Effector memory CD4-positive, alpha-beta T cell (primary cell): Measurements from ENCODE around the gene CCL20.

ENCODE experiments used
- DNase-seq, 3 donors: peaks; one replicate each; pipeline ENCODE4 v3.0.0-alpha.2; 2020
- H3K27ac ChIP-seq: 2 replicates; pipeline ENCODE4 v1.7.0; 2013; ENCODE audit warnings: mild to moderate bottlenecking, low read length, moderate library complexity; ENCODE audit not compliant: insufficient read depth, poor library complexity, severe bottlenecking
- H3K27me3 ChIP-seq: replicated peaks from 2 replicates; pipeline ENCODE4 v1.7.0; 2013; ENCODE audit warnings: mild to moderate bottlenecking, low read length; ENCODE audit not compliant: insufficient read depth, control insufficient read depth, poor library complexity, severe bottlenecking
- H3K36me3 ChIP-seq: 2 replicates; pipeline ENCODE4 v1.7.0; 2013; ENCODE audit warnings: mild to moderate bottlenecking, low read length, moderate library complexity; ENCODE audit not compliant: control insufficient read depth, insufficient read depth
- H3K4me1 ChIP-seq: 2 replicates; pipeline ENCODE4 v1.7.0; 2013; ENCODE audit warnings: low read length, mild to moderate bottlenecking; ENCODE audit not compliant: control insufficient read depth, insufficient read depth, poor library complexity, severe bottlenecking
- H3K4me3 ChIP-seq: 2 replicates; pipeline ENCODE4 v1.7.0; 2013; ENCODE audit warnings: low read length, low read depth, mild to moderate bottlenecking; ENCODE audit not compliant: insufficient read depth, poor library complexity, severe bottlenecking
- H3K9me3 ChIP-seq: 2 replicates; pipeline ENCODE4 v1.7.0; 2013; ENCODE audit warnings: mild to moderate bottlenecking, low read length, moderate library complexity; ENCODE audit not compliant: control insufficient read depth
- total RNA-seq, 3 donors: gene quantifications; one replicate each; lab custom pipeline; 2026; lab: John Stamatoyannopoulos, UW

The CCL20 gene
- total RNA-seq, result 7.4 to 195 (median 20.9) reads per million in 3 donors

DNA sequence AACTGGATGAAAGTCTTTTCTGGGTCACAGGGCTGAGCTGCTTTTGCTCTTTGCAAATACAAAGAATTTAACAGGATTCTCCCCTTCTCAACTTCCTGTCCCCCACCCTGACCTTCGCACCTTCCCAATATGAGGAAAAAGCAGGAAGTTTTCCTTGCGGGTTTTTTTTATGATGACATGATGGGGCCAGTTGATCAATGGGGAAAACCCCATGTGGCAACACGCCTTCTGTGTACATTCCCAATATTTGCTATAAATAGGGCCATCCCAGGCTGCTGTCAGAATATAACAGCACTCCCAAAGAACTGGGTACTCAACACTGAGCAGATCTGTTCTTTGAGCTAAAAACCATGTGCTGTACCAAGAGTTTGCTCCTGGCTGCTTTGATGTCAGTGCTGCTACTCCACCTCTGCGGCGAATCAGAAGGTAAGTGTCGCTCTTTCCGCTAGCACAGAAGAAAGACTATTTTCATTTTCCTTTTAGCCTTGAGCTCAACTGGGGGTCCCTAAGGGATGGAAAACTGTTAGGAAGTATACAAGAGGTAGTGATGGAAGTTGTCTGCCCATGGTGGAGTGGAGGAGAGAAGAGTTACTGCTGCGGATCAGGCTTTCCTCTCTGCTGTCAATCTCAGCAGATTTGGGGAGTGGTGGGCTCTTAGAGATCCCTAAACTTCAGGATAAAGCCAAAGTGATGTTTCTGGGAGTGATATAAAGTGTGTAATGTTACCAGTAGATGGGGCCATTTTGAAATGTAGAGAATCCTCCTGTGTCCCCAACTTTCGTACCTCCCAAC lies at the start of gene CCL20:
TSS of gene CCL20 (plus strand) at position 281 of the 792 bp plus-strand sequence. CDS start at position 351, 70 bp downstream.
- Histone ChIP-seq H3K27ac (peak within 1 kb of the TSS; percentile 50), H3K9me3 (no peaks in the 10 kb centered on the region), H3K4me1 (no peaks in the 10 kb centered on the region), H3K4me3 (peak within 1 kb of the TSS; percentile 20), H3K27me3 (no peaks in the 10 kb centered on the region), H3K36me3 (no peaks in the 10 kb centered on the region)
- peak in 2 of 3 donors; percentile 8 to 16 for DNase-seq

- no peak overlapping the region for H3K27ac ChIP-seq
- H3K36me3 ChIP-seq, result no peaks in the 10 kb centered on the region
- no peak for DNase-seq
- no peak overlapping the region for H3K4me3 ChIP-seq
- H3K9me3 ChIP-seq, result no peaks in the 10 kb centered on the region
- H3K4me1 ChIP-seq, result no peaks in the 10 kb centered on the region
- H3K27me3 ChIP-seq, result no peaks in the 10 kb centered on the region
These were observed 47.8 kb upstream of the CCL20 start for GRCh38 chr2:227765788-227766372.

DNA sequence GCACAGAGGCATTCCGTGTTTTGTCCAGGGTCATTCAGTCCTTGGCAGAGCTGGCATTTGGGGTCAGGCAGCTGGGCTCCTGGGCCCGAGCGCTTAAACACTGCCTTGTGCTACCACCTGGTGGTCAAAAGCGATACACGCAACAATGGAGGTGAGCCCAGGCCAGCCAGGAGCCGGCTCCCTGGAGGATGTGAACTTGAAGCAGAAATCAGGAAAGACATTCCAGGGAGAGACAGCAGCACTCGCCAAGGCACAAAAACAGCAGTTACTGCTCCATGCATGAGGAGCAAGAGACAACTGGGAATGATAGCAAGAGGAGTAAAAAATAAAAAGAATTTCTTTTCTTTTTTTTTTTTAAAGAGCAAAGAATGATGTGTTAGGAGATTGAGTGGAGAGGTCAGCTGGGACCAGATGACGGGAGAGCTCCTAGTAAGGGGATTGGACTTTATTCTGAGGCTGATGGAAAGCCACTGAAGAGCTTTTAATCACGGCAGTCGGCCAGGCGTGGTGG lies 47.2 kb upstream of the CCL20 start:
- H3K4me3 ChIP-seq, result no peak overlapping the region
- no peaks in the 10 kb centered on the region for H3K36me3 ChIP-seq
- no peak overlapping the region for H3K27ac ChIP-seq
- DNase-seq, result peak; percentile 14 to 34 (median 23)
- no peaks in the 10 kb centered on the region for H3K27me3 ChIP-seq
- H3K9me3 ChIP-seq, result no peaks in the 10 kb centered on the region
- H3K4me1 ChIP-seq, result no peaks in the 10 kb centered on the region

- DNase-seq, result no peak
- Histone ChIP-seq H3K36me3 (no peaks in the 10 kb centered on the region), H3K4me1 (no peaks in the 10 kb centered on the region), H3K27ac (no peak overlapping the region), H3K27me3 (no peaks in the 10 kb centered on the region), H3K4me3 (no peak overlapping the region), H3K9me3 (no peaks in the 10 kb centered on the region)
These were observed 45.8 kb upstream of the CCL20 start for GRCh38 chr2:227767830-227768229.

DNA sequence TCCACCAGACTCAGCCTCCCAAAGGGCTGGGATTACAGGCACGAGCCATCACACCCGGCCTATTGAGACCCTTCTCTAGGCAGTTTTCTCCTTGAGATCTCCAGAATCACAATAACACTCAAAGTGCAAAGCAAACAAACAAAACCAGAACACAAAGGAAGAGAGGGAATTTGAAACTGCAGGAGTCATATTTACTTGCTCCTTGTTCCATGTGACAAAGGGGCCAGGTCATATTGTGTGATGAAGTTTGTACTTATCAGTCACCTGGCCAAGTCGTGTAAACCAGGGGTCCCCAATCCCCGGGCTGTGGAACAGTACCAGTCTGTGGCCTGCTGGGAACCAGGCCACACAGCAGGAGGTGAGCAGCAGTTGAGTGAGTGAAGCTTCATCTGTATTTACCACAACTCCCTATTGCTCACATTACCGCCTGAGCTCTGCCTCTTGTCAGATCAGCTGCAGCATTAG lies 41.4 kb upstream of the CCL20 start:
- no peaks in the 10 kb centered on the region for H3K4me1 ChIP-seq
- no peaks in the 10 kb centered on the region for H3K36me3 ChIP-seq
- DNase-seq, result no peak
- H3K4me3 ChIP-seq, result no peak overlapping the region
- no peak overlapping the region for H3K27ac ChIP-seq
- no peaks in the 10 kb centered on the region for H3K9me3 ChIP-seq
- H3K27me3 ChIP-seq, result no peaks in the 10 kb centered on the region

DNA sequence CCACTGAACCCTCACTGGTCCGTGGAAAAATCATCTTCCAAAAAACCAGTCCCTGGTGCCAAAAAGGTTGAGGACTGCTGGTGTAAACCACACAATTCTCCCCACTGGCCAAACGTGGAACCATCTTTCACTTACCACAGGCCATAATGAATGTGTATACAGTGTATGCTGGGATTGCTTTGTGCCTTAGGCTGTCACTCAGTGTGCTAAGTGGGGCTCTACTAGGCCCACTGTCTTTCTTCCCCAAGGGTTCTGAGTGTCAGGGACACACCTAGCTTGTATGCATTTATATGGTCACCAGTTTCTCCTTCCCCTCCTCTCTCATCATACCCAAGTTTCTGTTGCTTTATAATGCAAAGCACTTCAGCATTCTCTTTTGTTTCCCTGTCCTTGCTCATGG lies 40.7 kb upstream of the CCL20 start:
- no peak for DNase-seq
- Histone ChIP-seq H3K4me3 (no peak overlapping the region), H3K9me3 (no peaks in the 10 kb centered on the region), H3K27me3 (no peaks in the 10 kb centered on the region), H3K4me1 (no peaks in the 10 kb centered on the region), H3K36me3 (no peaks in the 10 kb centered on the region), H3K27ac (no peak overlapping the region)

DNA sequence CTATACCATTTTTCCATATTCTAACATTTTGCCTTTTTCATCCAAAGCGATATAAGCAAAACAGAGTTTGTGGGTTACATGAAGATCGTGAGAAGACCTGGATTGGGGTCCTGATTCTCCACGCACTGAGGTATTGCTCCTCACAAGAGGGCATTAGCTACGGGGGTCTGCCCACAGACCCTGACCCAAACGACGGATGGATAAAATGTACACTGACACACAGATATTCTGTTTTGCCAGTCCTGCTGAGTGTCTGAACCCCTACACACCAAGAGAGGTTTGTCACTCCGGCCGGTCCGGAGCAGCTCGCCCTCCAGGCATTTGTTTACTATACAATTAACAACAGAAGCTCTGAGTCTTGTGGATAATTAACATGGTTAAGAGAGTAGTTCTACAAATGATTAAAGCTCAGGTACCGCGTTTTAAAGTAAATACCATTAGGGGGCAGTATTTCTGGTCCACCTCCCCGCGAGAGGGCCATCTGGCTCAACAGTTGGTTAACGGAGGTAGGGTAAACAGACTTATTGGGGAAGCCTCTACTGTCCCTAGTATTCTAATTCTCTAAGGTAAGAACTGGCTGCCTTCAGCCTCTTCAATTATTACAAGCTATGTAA lies 39.5 kb upstream of the CCL20 start:
- Histone ChIP-seq H3K4me1 (no peaks in the 10 kb centered on the region), H3K27ac (no peak overlapping the region), H3K4me3 (no peak overlapping the region), H3K36me3 (no peaks in the 10 kb centered on the region), H3K27me3 (no peaks in the 10 kb centered on the region), H3K9me3 (no peaks in the 10 kb centered on the region)
- DNase-seq, result no peak

DNA sequence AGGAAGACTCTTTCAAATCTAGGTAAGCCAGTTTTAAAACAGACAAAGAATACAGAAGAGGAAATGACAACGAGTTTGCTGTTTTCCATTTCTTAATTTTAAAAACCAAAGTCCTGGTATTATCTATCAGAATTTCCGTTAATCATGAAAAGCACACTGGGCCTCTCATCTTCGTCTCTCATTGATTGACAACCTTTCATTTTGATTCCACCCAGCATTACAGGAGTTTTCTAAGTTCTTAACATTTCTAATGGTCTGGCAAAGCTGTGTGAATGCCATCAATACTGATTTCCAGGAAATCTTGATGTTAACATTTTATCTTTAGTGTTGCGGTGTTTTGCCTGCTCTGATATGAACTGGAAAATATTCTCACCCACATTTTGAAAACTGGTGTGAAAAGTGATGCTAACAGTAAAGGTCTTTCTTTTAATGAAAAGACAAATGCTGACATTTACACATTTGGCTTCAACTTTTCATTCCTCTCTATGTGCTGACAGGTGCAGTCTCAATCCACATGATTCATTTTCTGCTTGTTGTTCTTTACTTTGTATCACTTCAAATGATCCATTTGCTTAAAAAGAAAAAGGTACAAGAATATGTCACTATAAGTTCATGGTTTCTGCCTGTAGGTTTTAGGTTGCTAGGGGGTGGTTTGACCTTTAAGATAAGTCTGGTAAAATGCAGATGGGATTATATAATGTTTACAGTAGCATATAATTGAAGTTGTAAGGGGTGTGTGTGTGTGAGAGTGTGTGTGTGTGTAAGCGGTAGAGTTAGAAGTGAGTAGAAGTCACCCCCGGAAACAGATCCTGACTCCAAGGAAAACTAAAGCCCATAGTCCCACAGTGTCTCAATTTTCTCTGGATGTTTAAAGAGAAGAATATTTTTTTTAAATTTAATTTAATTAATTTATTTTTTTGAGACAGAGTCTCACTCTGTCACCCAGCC lies 38.5 kb upstream of the CCL20 start:
- H3K36me3 ChIP-seq, result no peaks in the 10 kb centered on the region
- H3K4me3 ChIP-seq, result no peak overlapping the region
- no peak for DNase-seq
- no peaks in the 10 kb centered on the region for H3K4me1 ChIP-seq
- H3K27me3 ChIP-seq, result no peaks in the 10 kb centered on the region
- H3K27ac ChIP-seq, result no peak overlapping the region
- no peaks in the 10 kb centered on the region for H3K9me3 ChIP-seq

GRCh38 chr2:227780981-227781615 lies 32.5 kb upstream of the CCL20 start:
- no peak for DNase-seq
- no peaks in the 10 kb centered on the region for H3K27me3 ChIP-seq
- no peaks in the 10 kb centered on the region for H3K36me3 ChIP-seq
- H3K27ac ChIP-seq, result no peak overlapping the region
- H3K4me1 ChIP-seq, result no peaks in the 10 kb centered on the region
- no peaks in the 10 kb centered on the region for H3K9me3 ChIP-seq
- no peak overlapping the region for H3K4me3 ChIP-seq
